Measurements from ENCODE around the gene ANK3. TPM values are rescaled to one million over a fixed set of nuclear protein-coding genes. Genes with fewer than 3 reads are reported as not detected.

ANK3 gene
- total and polyA plus RNA-seq, 2 donors (not counting 1 experiment from before 2014, with no cell fraction given) = 0.50 to 0.79 TPM

DNA sequence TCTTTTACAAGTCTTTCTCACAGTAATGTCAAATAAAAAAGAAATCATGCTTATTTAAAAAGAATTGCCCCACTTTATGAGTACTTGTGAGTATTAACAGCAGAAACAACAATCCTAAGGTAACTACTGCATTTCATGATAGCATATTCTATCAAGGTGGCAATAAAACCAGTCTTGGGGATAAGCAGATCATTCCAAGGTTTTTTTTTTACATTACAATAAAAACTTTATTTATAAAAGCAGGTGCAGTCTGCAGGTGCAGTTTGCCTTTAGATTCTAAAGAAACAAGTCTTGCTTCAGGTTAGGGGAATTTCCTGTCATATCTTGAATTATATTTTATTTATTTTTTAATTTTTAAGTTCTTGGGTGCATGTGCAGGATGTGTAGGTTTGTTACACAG is 10.7 kb upstream of the ANK3 start:
- TF ChIP-seq EZH2 (IDR thresholded peaks at IDR 0.05; ENCODE audit: low read length, missing control alignments) = no peak
- TF ChIP-seq, protein P1, sequence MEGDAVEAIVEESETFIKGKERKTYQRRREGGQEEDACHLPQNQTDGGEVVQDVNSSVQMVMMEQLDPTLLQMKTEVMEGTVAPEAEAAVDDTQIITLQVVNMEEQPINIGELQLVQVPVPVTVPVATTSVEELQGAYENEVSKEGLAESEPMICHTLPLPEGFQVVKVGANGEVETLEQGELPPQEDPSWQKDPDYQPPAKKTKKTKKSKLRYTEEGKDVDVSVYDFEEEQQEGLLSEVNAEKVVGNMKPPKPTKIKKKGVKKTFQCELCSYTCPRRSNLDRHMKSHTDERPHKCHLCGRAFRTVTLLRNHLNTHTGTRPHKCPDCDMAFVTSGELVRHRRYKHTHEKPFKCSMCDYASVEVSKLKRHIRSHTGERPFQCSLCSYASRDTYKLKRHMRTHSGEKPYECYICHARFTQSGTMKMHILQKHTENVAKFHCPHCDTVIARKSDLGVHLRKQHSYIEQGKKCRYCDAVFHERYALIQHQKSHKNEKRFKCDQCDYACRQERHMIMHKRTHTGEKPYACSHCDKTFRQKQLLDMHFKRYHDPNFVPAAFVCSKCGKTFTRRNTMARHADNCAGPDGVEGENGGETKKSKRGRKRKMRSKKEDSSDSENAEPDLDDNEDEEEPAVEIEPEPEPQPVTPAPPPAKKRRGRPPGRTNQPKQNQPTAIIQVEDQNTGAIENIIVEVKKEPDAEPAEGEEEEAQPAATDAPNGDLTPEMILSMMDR (conservative IDR thresholded peaks at IDR 0.05 in 1 of 2, IDR thresholded peaks at IDR 0.05 in 1 of 2; ENCODE audit: low read depth in 1 of 2, low read length in 2 of 2) = no peak
- H3K9ac ChIP-seq (ENCODE audit: insufficient read depth, low read length) = no peak overlapping the region
- H3K9me3 ChIP-seq (ENCODE audit: control insufficient read depth, insufficient read depth, low read depth, low read length) = no peaks in the 10 kb centered on the region

DNA sequence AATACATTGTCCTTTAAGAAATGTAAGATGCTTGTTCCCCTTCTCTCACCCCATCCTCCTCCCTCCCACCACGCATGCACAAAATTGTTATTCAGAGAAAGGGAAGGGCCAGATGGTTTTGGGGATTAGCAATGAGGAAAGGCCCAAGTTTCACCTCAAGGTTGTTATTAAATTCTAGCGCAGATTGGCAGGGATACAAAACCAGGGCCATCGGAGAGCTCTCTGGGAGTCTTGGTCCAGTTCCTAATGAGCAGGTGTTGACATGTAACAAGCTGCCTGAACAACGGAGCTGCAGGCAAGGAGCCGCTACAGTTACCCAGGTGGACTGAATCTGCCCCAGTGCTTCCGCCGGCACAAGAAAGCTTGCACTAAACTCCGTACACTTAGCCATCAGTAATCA is 9.7 kb upstream of the ANK3 start:
- Histone ChIP-seq H3K4me2 (ENCODE audit: extremely low read depth, insufficient read depth, low read length) (no peak overlapping the region), H3K79me2 (ENCODE audit: control insufficient read depth, insufficient read depth, low read length) (no peaks in the 10 kb centered on the region), H3K9ac (ENCODE audit: insufficient read depth, low read length) (no peak overlapping the region), H3K4me1 (ENCODE audit: control insufficient read depth, extremely low read depth, insufficient read depth, low read length) (no peaks in the 10 kb centered on the region), H3K36me3 (ENCODE audit: control insufficient read depth, insufficient read depth, low read length) (no peaks in the 10 kb centered on the region), H3K9me3 (ENCODE audit: control insufficient read depth, insufficient read depth, low read depth, low read length) (no peaks in the 10 kb centered on the region), H3K27ac (ENCODE audit: insufficient read depth, low read length) (no peak overlapping the region), H3K4me3 (replicated peaks in 1 of 4; ENCODE audit: control extremely low read depth in 1 of 4, insufficient read depth in 1 of 4, low read depth in 3 of 4, low read length in 4 of 4) (no peak overlapping the region), H2AFZ (ENCODE audit: low read length) (no peak overlapping the region), H3K27me3 (ENCODE audit: control insufficient read depth, insufficient read depth, low read length) (no peaks in the 10 kb centered on the region), H4K20me1 (ENCODE audit: control insufficient read depth, extremely low read depth, insufficient read depth, low read length) (no peaks in the 10 kb centered on the region)
- DNase-seq (ENCODE audit: low read depth in 2 of 2) = no peak
- TF ChIP-seq EZH2 (IDR thresholded peaks at IDR 0.05; ENCODE audit: low read length, missing control alignments) = no peak
- TF ChIP-seq, protein P1 (conservative IDR thresholded peaks at IDR 0.05 in 1 of 2, IDR thresholded peaks at IDR 0.05 in 1 of 2; ENCODE audit: low read depth in 1 of 2, low read length in 2 of 2) = no peak

More for the DNA sequence above, 10.7 kb upstream of the ANK3 start:
- DNase-seq (ENCODE audit: low read depth in 2 of 2) = no peak
- H3K4me1 ChIP-seq (ENCODE audit: control insufficient read depth, extremely low read depth, insufficient read depth, low read length) = no peaks in the 10 kb centered on the region
- H3K4me2 ChIP-seq (ENCODE audit: extremely low read depth, insufficient read depth, low read length) = no peak overlapping the region
- H4K20me1 ChIP-seq (ENCODE audit: control insufficient read depth, extremely low read depth, insufficient read depth, low read length) = no peaks in the 10 kb centered on the region
- no peak overlapping the region for H3K27ac ChIP-seq (ENCODE audit: insufficient read depth, low read length)
- no peak overlapping the region for H2AFZ ChIP-seq (ENCODE audit: low read length)
- H3K36me3 ChIP-seq (ENCODE audit: control insufficient read depth, insufficient read depth, low read length) = no peaks in the 10 kb centered on the region
- no peaks in the 10 kb centered on the region for H3K27me3 ChIP-seq (ENCODE audit: control insufficient read depth, insufficient read depth, low read length)
- no peaks in the 10 kb centered on the region for H3K79me2 ChIP-seq (ENCODE audit: control insufficient read depth, insufficient read depth, low read length)
- H3K4me3 ChIP-seq (replicated peaks in 1 of 4; ENCODE audit: control extremely low read depth in 1 of 4, insufficient read depth in 1 of 4, low read depth in 3 of 4, low read length in 4 of 4) = no peak overlapping the region

DNA sequence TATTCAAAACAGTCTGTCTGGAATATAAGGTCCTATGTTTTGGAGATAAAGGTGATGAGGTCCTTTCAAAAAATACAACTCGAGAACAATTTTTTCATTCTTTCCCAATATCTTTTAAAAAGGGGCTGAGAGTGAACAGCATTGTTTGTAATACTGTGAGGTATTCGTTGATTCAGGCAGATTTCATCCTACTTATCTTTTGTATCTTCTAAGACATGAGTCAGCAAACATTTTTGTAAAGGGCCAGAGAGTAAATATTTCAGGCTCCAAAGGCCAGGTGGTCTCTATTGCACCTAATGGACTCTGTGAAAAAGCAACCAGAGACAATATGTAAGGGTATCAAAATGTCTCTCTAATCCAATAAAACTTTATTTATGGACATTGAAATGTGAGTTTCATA is 8.1 kb upstream of the ANK3 start:
- H2AFZ ChIP-seq (ENCODE audit: low read length) = no peak overlapping the region
- no peak overlapping the region for H3K4me2 ChIP-seq (ENCODE audit: extremely low read depth, insufficient read depth, low read length)
- no peak overlapping the region for H3K27ac ChIP-seq (ENCODE audit: insufficient read depth, low read length)
- no peaks in the 10 kb centered on the region for H3K27me3 ChIP-seq (ENCODE audit: control insufficient read depth, insufficient read depth, low read length)
- H3K4me3 ChIP-seq (replicated peaks in 1 of 4; ENCODE audit: control extremely low read depth in 1 of 4, insufficient read depth in 1 of 4, low read depth in 3 of 4, low read length in 4 of 4) = no peak overlapping the region
- H3K9me3 ChIP-seq (ENCODE audit: control insufficient read depth, insufficient read depth, low read depth, low read length) = no peaks in the 10 kb centered on the region
- peak in 1 of 2 donors; percentile 45 for DNase-seq (ENCODE audit: low read depth in 2 of 2)
- H3K79me2 ChIP-seq (ENCODE audit: control insufficient read depth, insufficient read depth, low read length) = no peaks in the 10 kb centered on the region
- H3K9ac ChIP-seq (ENCODE audit: insufficient read depth, low read length) = no peak overlapping the region
- no peaks in the 10 kb centered on the region for H3K4me1 ChIP-seq (ENCODE audit: control insufficient read depth, extremely low read depth, insufficient read depth, low read length)
- no peaks in the 10 kb centered on the region for H3K36me3 ChIP-seq (ENCODE audit: control insufficient read depth, insufficient read depth, low read length)
- no peaks in the 10 kb centered on the region for H4K20me1 ChIP-seq (ENCODE audit: control insufficient read depth, extremely low read depth, insufficient read depth, low read length)
- TF ChIP-seq EZH2 (IDR thresholded peaks at IDR 0.05; ENCODE audit: low read length, missing control alignments) = no peak
- TF ChIP-seq, protein P1 (conservative IDR thresholded peaks at IDR 0.05 in 1 of 2, IDR thresholded peaks at IDR 0.05 in 1 of 2; ENCODE audit: low read depth in 1 of 2, low read length in 2 of 2) = no peak

Data from fibroblast of lung (primary cell).